Trophoblast cell (in vitro differentiated cells and primary cell): ENCODE data around the gene GAB2.

ENCODE experiments used
- DNase-seq, 2 donors: peaks; one replicate each; pipeline ENCODE4 v3.0.0-alpha.2; 2016
- H2AFZ ChIP-seq: 2 replicates; pipeline ENCODE4 v1.6.1; 2013; ENCODE audit warnings: low read length, moderate library complexity, mild to moderate bottlenecking; ENCODE audit not compliant: insufficient read depth, poor library complexity
- H2AK5ac ChIP-seq: 2 replicates; pipeline ENCODE4 v1.6.1; 2013; ENCODE audit warnings: mild to moderate bottlenecking, low read length
- H2BK120ac ChIP-seq: 2 replicates; pipeline ENCODE4 v1.6.1; 2013; ENCODE audit warnings: low read length, mild to moderate bottlenecking, moderate library complexity; ENCODE audit not compliant: insufficient read depth, poor library complexity
- H2BK12ac ChIP-seq: 2 replicates; pipeline ENCODE4 v1.6.1; 2013; ENCODE audit warnings: mild to moderate bottlenecking, low read length, moderate library complexity
- H2BK5ac ChIP-seq: 2 replicates; pipeline ENCODE4 v1.6.1; 2013; ENCODE audit warnings: low read length, low read depth, moderate library complexity, mild to moderate bottlenecking; ENCODE audit not compliant: poor library complexity
- H3K14ac ChIP-seq: 2 replicates; pipeline ENCODE4 v1.6.1; 2013; ENCODE audit warnings: mild to moderate bottlenecking, low read length
- H3K18ac ChIP-seq: 2 replicates; pipeline ENCODE4 v1.6.1; 2013; ENCODE audit warnings: mild to moderate bottlenecking, low read length
- H3K23ac ChIP-seq: 2 replicates; pipeline ENCODE4 v1.6.1; 2013; ENCODE audit warnings: low read length
- H3K27ac ChIP-seq: 2 replicates; pipeline ENCODE4 v1.5.1; 2013; ENCODE audit warnings: low read depth, mild to moderate bottlenecking, inconsistent platforms, low read length, moderate library complexity
- H3K27me3 ChIP-seq: 2 replicates; pipeline ENCODE4 v1.6.1; 2013; ENCODE audit warnings: inconsistent platforms, mild to moderate bottlenecking, low read length, moderate library complexity; ENCODE audit not compliant: insufficient read depth
- H3K36me3 ChIP-seq, 2 experiments: 1 replicate in 1 of 2; 2 replicates in 1 of 2; pipeline ENCODE4 v1.6.1; 2013; ENCODE audit warnings: low read length in 2 of 2, mild to moderate bottlenecking in 2 of 2, moderate library complexity in 1 of 2; ENCODE audit not compliant: insufficient read depth in 2 of 2, control insufficient read depth in 1 of 2
- H3K4ac ChIP-seq: 2 replicates; pipeline ENCODE4 v1.6.1; 2013; ENCODE audit warnings: low read depth, mild to moderate bottlenecking, low read length, moderate library complexity
- H3K4me1 ChIP-seq, 2 experiments: 1 replicate in 1 of 2; 2 replicates in 1 of 2; pipeline ENCODE4 v1.6.1; 2013; ENCODE audit warnings: low read length in 2 of 2, mild to moderate bottlenecking in 2 of 2, moderate library complexity in 1 of 2; ENCODE audit not compliant: insufficient read depth in 2 of 2, control insufficient read depth in 1 of 2
- H3K4me2 ChIP-seq: 2 replicates; pipeline ENCODE4 v1.6.1; 2013; ENCODE audit warnings: inconsistent platforms, mild to moderate bottlenecking, low read length, moderate library complexity
- H3K4me3 ChIP-seq: 2 replicates; pipeline ENCODE4 v1.5.1; 2013; ENCODE audit warnings: mild to moderate bottlenecking, low read depth, low read length, inconsistent platforms
- H3K79me1 ChIP-seq: one replicate; pipeline ENCODE4 v1.6.1; 2013; ENCODE audit warnings: low read length
- H3K79me2 ChIP-seq: 2 replicates; pipeline ENCODE4 v1.6.1; 2013; ENCODE audit warnings: low read length, mild to moderate bottlenecking; ENCODE audit not compliant: control insufficient read depth, insufficient read depth, poor library complexity
- H3K9ac ChIP-seq: 2 replicates; pipeline ENCODE4 v1.6.1; 2013; ENCODE audit warnings: mild to moderate bottlenecking, low read length
- H3K9me3 ChIP-seq: 2 replicates; pipeline ENCODE4 v1.6.1; 2013; ENCODE audit warnings: low read depth, mild to moderate bottlenecking, control low read depth, inconsistent platforms, low read length; ENCODE audit not compliant: insufficient read depth
- H4K12ac ChIP-seq: 2 replicates; pipeline ENCODE4 v1.6.1; 2013; ENCODE audit warnings: low read depth, mild to moderate bottlenecking, low read length, moderate library complexity
- H4K8ac ChIP-seq: 2 replicates; pipeline ENCODE4 v1.6.1; 2013; ENCODE audit warnings: low read depth, mild to moderate bottlenecking, low read length, moderate library complexity
- H4K91ac ChIP-seq: one replicate; pipeline ENCODE4 v1.6.1; 2013; ENCODE audit warnings: low read depth, mild to moderate bottlenecking, low read length, moderate library complexity
- WGBS: extraction: QIAGEN DNeasy Blood & Tissue Kit; methylation state at CpG from one replicate; pipeline ENCODE4 v1.1.7; 2013; ENCODE audit warnings: missing lambda C conversion rate; ENCODE audit not compliant: insufficient read length, insufficient coverage; ENCODE audit errors: extremely low coverage; 5-methylcytosine and 5-hydroxymethylcytosine counted together

The GAB2 gene

GRCh38 chr11:78374917-78375316 lies 42.7 kb downstream of the GAB2 start:
- Histone ChIP-seq H2BK5ac (no peak overlapping the region), H3K14ac (no peak overlapping the region), H3K23ac (no peak overlapping the region), H2BK120ac (no peak overlapping the region), H3K27ac (no peak overlapping the region), H2BK12ac (no peak overlapping the region), H3K9me3 (no peaks in the 10 kb centered on the region), H4K12ac (no peak overlapping the region), H3K27me3 (peaks cover 2% of the 10 kb centered on the region), H2AFZ (no peak overlapping the region), H3K4ac (peak overlapping the region; percentile 71), H3K4me1 (peaks cover 6 to 20% of the 10 kb centered on the region in 2 experiments), H3K18ac (no peak overlapping the region), H2AK5ac (no peak overlapping the region), H3K4me3 (no peak overlapping the region), H4K91ac (no peak overlapping the region), H3K79me1 (peaks cover 23% of the 10 kb centered on the region), H3K36me3 (peaks cover 5 to 7% of the 10 kb centered on the region in 2 experiments), H3K79me2 (peaks cover 14% of the 10 kb centered on the region), H3K9ac (no peak overlapping the region), H3K4me2 (no peak overlapping the region), H4K8ac (no peak overlapping the region)
- WGBS, result no CpG with 5 or more reads among the region's 3 CpGs
- DNase-seq, result no peak

- no peak for DNase-seq
- peak overlapping the region; percentile 48 for H3K4ac ChIP-seq
- H2AFZ ChIP-seq, result no peak overlapping the region
- H3K4me1 ChIP-seq, result peaks cover 4 to 13% of the 10 kb centered on the region in 2 experiments
- H3K79me2 ChIP-seq, result peaks cover 13% of the 10 kb centered on the region
- H4K12ac ChIP-seq, result no peak overlapping the region
- H3K4me3 ChIP-seq, result no peak overlapping the region
- H3K27ac ChIP-seq, result no peak overlapping the region
- H2BK120ac ChIP-seq, result no peak overlapping the region
- H3K23ac ChIP-seq, result no peak overlapping the region
- H3K14ac ChIP-seq, result no peak overlapping the region
- no peak overlapping the region for H2BK5ac ChIP-seq
- no peak overlapping the region for H3K9ac ChIP-seq
- no peaks in the 10 kb centered on the region for H3K9me3 ChIP-seq
- H3K79me1 ChIP-seq, result peaks cover 20% of the 10 kb centered on the region
- peaks cover 2% of the 10 kb centered on the region for H3K27me3 ChIP-seq
- no peak overlapping the region for H3K4me2 ChIP-seq
- H3K18ac ChIP-seq, result no peak overlapping the region
- peaks cover 5 to 7% of the 10 kb centered on the region in 2 experiments for H3K36me3 ChIP-seq
- no peak overlapping the region for H4K91ac ChIP-seq
- no peak overlapping the region for H2AK5ac ChIP-seq
- H4K8ac ChIP-seq, result no peak overlapping the region
- no peak overlapping the region for H2BK12ac ChIP-seq
- WGBS, result no CpG with 5 or more reads among the region's 1 CpG
These were observed 43.9 kb downstream of the GAB2 start for GRCh38 chr11:78373689-78374088.

- H4K91ac ChIP-seq, result no peak overlapping the region
- H3K4me2 ChIP-seq, result no peak overlapping the region
- no peak overlapping the region for H2AFZ ChIP-seq
- peaks cover 3 to 5% of the 10 kb centered on the region in 2 experiments for H3K36me3 ChIP-seq
- no peak overlapping the region for H3K27ac ChIP-seq
- no peak overlapping the region for H3K18ac ChIP-seq
- H2AK5ac ChIP-seq, result no peak overlapping the region
- peaks cover 4 to 10% of the 10 kb centered on the region in 2 experiments for H3K4me1 ChIP-seq
- peaks cover 2% of the 10 kb centered on the region for H3K27me3 ChIP-seq
- WGBS, result no CpG with 5 or more reads among the region's 4 CpGs
- H3K79me1 ChIP-seq, result peaks cover 13% of the 10 kb centered on the region
- H3K23ac ChIP-seq, result no peak overlapping the region
- no peak overlapping the region for H2BK120ac ChIP-seq
- no peak for DNase-seq
- no peak overlapping the region for H4K12ac ChIP-seq
- H3K9me3 ChIP-seq, result no peaks in the 10 kb centered on the region
- no peak overlapping the region for H3K14ac ChIP-seq
- no peak overlapping the region for H4K8ac ChIP-seq
- H2BK12ac ChIP-seq, result no peak overlapping the region
- no peak overlapping the region for H3K4me3 ChIP-seq
- H3K79me2 ChIP-seq, result peaks cover 9% of the 10 kb centered on the region
- H3K9ac ChIP-seq, result no peak overlapping the region
- no peak overlapping the region for H2BK5ac ChIP-seq
- H3K4ac ChIP-seq, result no peak overlapping the region
These were observed 45.4 kb downstream of the GAB2 start for GRCh38 chr11:78372114-78372768.

GRCh38 chr11:78371221-78371891 lies 46.3 kb downstream of the GAB2 start:
- peaks cover 4% of the 10 kb centered on the region for H3K79me2 ChIP-seq
- H4K8ac ChIP-seq, result no peak overlapping the region
- H3K36me3 ChIP-seq, result no peaks in the 10 kb centered on the region
- no peak overlapping the region for H2BK12ac ChIP-seq
- peaks cover 6 to 12% of the 10 kb centered on the region in 2 experiments for H3K4me1 ChIP-seq
- no peak for DNase-seq
- H3K14ac ChIP-seq, result peak overlapping the region; percentile 4
- no peaks in the 10 kb centered on the region for H3K9me3 ChIP-seq
- H2BK120ac ChIP-seq, result no peak overlapping the region
- no peak overlapping the region for H3K9ac ChIP-seq
- WGBS, result no CpG with 5 or more reads among the region's 5 CpGs
- peak overlapping the region; percentile 13 for H3K4ac ChIP-seq
- H3K79me1 ChIP-seq, result peaks cover 8% of the 10 kb centered on the region
- no peak overlapping the region for H2AK5ac ChIP-seq
- H2AFZ ChIP-seq, result no peak overlapping the region
- H4K91ac ChIP-seq, result no peak overlapping the region
- no peak overlapping the region for H3K27ac ChIP-seq
- no peak overlapping the region for H3K23ac ChIP-seq
- H3K4me3 ChIP-seq, result no peak overlapping the region
- H3K4me2 ChIP-seq, result no peak overlapping the region
- H4K12ac ChIP-seq, result no peak overlapping the region
- no peak overlapping the region for H2BK5ac ChIP-seq
- H3K18ac ChIP-seq, result no peak overlapping the region
- peaks cover 2% of the 10 kb centered on the region for H3K27me3 ChIP-seq
